ENCODE data around the gene SENP6. TPM values are rescaled to one million over a fixed set of nuclear protein-coding genes. Genes with fewer than 3 reads are reported as not detected.

The SENP6 gene
- total and polyA plus RNA-seq, 2 donors (not counting 1 experiment from before 2014, with no cell fraction given), result 30.8 to 161 TPM

GRCh38 chr6:75656479-75656878 is 54.8 kb downstream of the SENP6 start:
- DNase-seq (no peak), ATAC-seq (ENCODE audit: low read depth) (no peak)
- Histone ChIP-seq H3K4me1 (ENCODE audit: control insufficient read depth in 2 of 2, insufficient read depth in 2 of 2, low read length in 2 of 2) (no peaks in the 10 kb centered on the region), H3K36me3 (replicated peaks in 1 of 2; ENCODE audit: control extremely low read depth in 1 of 2, control insufficient read depth in 1 of 2, extremely low read depth in 1 of 2, insufficient read depth in 2 of 2, low read length in 1 of 2) (peaks cover 2 to 63% of the 10 kb centered on the region in 2 experiments), H3K27ac (ENCODE audit: low read length in 2 of 2) (no peak overlapping the region), H3K4me3 (ENCODE audit: control extremely low read depth in 1 of 5, extremely low read depth in 1 of 5, insufficient read depth in 1 of 5, low read depth in 2 of 5, low read length in 4 of 5) (no peak overlapping the region), H3K9ac (ENCODE audit: low read length) (no peak overlapping the region), H4K20me1 (ENCODE audit: control insufficient read depth, insufficient read depth, low read length, poor library complexity, severe bottlenecking) (no peaks in the 10 kb centered on the region), H3K79me2 (ENCODE audit: control insufficient read depth, insufficient read depth, low read length) (no peaks in the 10 kb centered on the region), H3K9me3 (ENCODE audit: control extremely low read depth in 1 of 3, control insufficient read depth in 2 of 3, insufficient read depth in 1 of 3, low read length in 2 of 3) (no peaks in the 10 kb centered on the region), H3K27me3 (replicated peaks in 1 of 4; ENCODE audit: control extremely low read depth in 1 of 4, control insufficient read depth in 3 of 4, insufficient read depth in 4 of 4, low read length in 3 of 4) (no peaks in the 10 kb centered on the region), H3K4me2 (replicated peaks; ENCODE audit: low read depth, low read length, poor library complexity, severe bottlenecking) (no peak overlapping the region), H2AFZ (ENCODE audit: insufficient read depth, low read depth, low read length, poor library complexity, severe bottlenecking) (no peak overlapping the region)
- no peak overlapping the region for H3K4me3 Mint-ChIP-seq
- no peaks in the 10 kb centered on the region for H3K27me3 Mint-ChIP-seq
- no peak overlapping the region for H3K27ac Mint-ChIP-seq
- H3K9me3 Mint-ChIP-seq (ENCODE audit: insufficient read depth), result no peaks in the 10 kb centered on the region
- POLR2A ChIA-PET, result no interaction called here
- CTCF ChIA-PET, result no interaction called here
- TF ChIP-seq CTCF (IDR thresholded peaks at IDR 0.05) (no peak), EZH2 (IDR thresholded peaks at IDR 0.05; ENCODE audit: borderline replicate concordance, insufficient read depth, low read depth, low read length, poor library complexity, severe bottlenecking) (no peak)
- intact Hi-C loops (cut with micrococcal nuclease), result no loop called here
- H3K4me1 Mint-ChIP-seq, result no peaks in the 10 kb centered on the region

GRCh38 chr6:75657327-75657726 is 55.6 kb downstream of the SENP6 start:
- peaks cover 2 to 64% of the 10 kb centered on the region in 2 experiments for H3K36me3 ChIP-seq (replicated peaks in 1 of 2; ENCODE audit: control extremely low read depth in 1 of 2, control insufficient read depth in 1 of 2, extremely low read depth in 1 of 2, insufficient read depth in 2 of 2, low read length in 1 of 2)
- intact Hi-C loops (cut with micrococcal nuclease), result no loop called here
- DNase-seq, result no peak
- H3K4me3 ChIP-seq (ENCODE audit: control extremely low read depth in 1 of 5, extremely low read depth in 1 of 5, insufficient read depth in 1 of 5, low read depth in 2 of 5, low read length in 4 of 5), result no peak overlapping the region
- 80% methylated on average over 1 of the region's 3 CpGs for WGBS (ENCODE audit: insufficient coverage)
- no peaks in the 10 kb centered on the region for H4K20me1 ChIP-seq (ENCODE audit: control insufficient read depth, insufficient read depth, low read length, poor library complexity, severe bottlenecking)
- H3K4me1 ChIP-seq (ENCODE audit: control insufficient read depth in 2 of 2, insufficient read depth in 2 of 2, low read length in 2 of 2), result no peaks in the 10 kb centered on the region
- Mint-ChIP-seq H3K4me3 (no peak overlapping the region), H3K27ac (no peak overlapping the region), H3K9me3 (ENCODE audit: insufficient read depth) (no peaks in the 10 kb centered on the region), H3K4me1 (no peaks in the 10 kb centered on the region), H3K27me3 (no peaks in the 10 kb centered on the region)
- no peak overlapping the region for H3K9ac ChIP-seq (ENCODE audit: low read length)
- no peak overlapping the region for H3K27ac ChIP-seq (ENCODE audit: low read length in 2 of 2)
- no peak for ATAC-seq (ENCODE audit: low read depth)
- H3K9me3 ChIP-seq (ENCODE audit: control extremely low read depth in 1 of 3, control insufficient read depth in 2 of 3, insufficient read depth in 1 of 3, low read length in 2 of 3), result no peaks in the 10 kb centered on the region
- TF ChIP-seq CTCF (IDR thresholded peaks at IDR 0.05), result no peak
- no peak for TF ChIP-seq EZH2 (IDR thresholded peaks at IDR 0.05; ENCODE audit: borderline replicate concordance, insufficient read depth, low read depth, low read length, poor library complexity, severe bottlenecking)
- ChIA-PET CTCF (no interaction called here), POLR2A (no interaction called here)
- no peaks in the 10 kb centered on the region for H3K79me2 ChIP-seq (ENCODE audit: control insufficient read depth, insufficient read depth, low read length)
- no peaks in the 10 kb centered on the region for H3K27me3 ChIP-seq (replicated peaks in 1 of 4; ENCODE audit: control extremely low read depth in 1 of 4, control insufficient read depth in 3 of 4, insufficient read depth in 4 of 4, low read length in 3 of 4)
- no peak overlapping the region for H2AFZ ChIP-seq (ENCODE audit: insufficient read depth, low read depth, low read length, poor library complexity, severe bottlenecking)
- no peak overlapping the region for H3K4me2 ChIP-seq (replicated peaks; ENCODE audit: low read depth, low read length, poor library complexity, severe bottlenecking)

Data from B cell (primary cell).